ENCODE data around the gene MGAT3.
"Not testable (repeated sequence)": the region's sequence is repeated elsewhere in the genome, so short reads cannot be mapped to it uniquely, and the experiment has no call there.

MGAT3 gene

GRCh38 chr22:39490966-39491680, 34.3 kb downstream of the MGAT3 start:
- no peak for DNase-seq (ENCODE audit: low read depth)

- DNase-seq (ENCODE audit: low read depth): no peak
Observed at GRCh38 chr22:39491696-39492095, 34.9 kb downstream of the MGAT3 start.

- DNase-seq (ENCODE audit: low read depth): no peak
Observed at GRCh38 chr22:39492186-39492585, 35.4 kb downstream of the MGAT3 start.

GRCh38 chr22:39493759-39494158, 36.9 kb downstream of the MGAT3 start:
- DNase-seq (ENCODE audit: low read depth): no peak

GRCh38 chr22:39494471-39495120, 37.8 kb downstream of the MGAT3 start:
- DNase-seq (ENCODE audit: low read depth): no peak

GRCh38 chr22:39496131-39496838, 39.5 kb downstream of the MGAT3 start:
- peak; percentile 49 for DNase-seq (ENCODE audit: low read depth)

- DNase-seq (ENCODE audit: low read depth): no peak
Observed at GRCh38 chr22:39497429-39497828, 40.6 kb downstream of the MGAT3 start.

- DNase-seq (ENCODE audit: low read depth): no peak
Observed at GRCh38 chr22:39498368-39498767, 41.6 kb downstream of the MGAT3 start.

GRCh38 chr22:39498802-39499201, 42.0 kb downstream of the MGAT3 start:
- DNase-seq (ENCODE audit: low read depth): no peak

- no peak for DNase-seq (ENCODE audit: low read depth)
Observed at GRCh38 chr22:39500101-39500500, 43.3 kb downstream of the MGAT3 start.

- no peak for DNase-seq (ENCODE audit: low read depth)
Observed at GRCh38 chr22:39501644-39502108, 44.9 kb downstream of the MGAT3 start.

- peak; percentile 89 for DNase-seq (ENCODE audit: low read depth)
Observed at GRCh38 chr22:39502109-39502788, 45.4 kb downstream of the MGAT3 start, which contains the start of gene MIEF1. MIEF1 (plus strand) TSS chr22:39502290; CDS start chr22:39511295, 9,005 bp downstream.

- DNase-seq (ENCODE audit: low read depth): no peak
Observed at GRCh38 chr22:39502789-39503409, 46.1 kb downstream of the MGAT3 start.

- no peak for DNase-seq (ENCODE audit: low read depth)
Observed at GRCh38 chr22:39503630-39504029, 46.8 kb downstream of the MGAT3 start.

- no peak for DNase-seq (ENCODE audit: low read depth)
Observed at GRCh38 chr22:39504071-39504470, 47.3 kb downstream of the MGAT3 start.

- DNase-seq (ENCODE audit: low read depth): not testable (repeated sequence)
Observed at GRCh38 chr22:39507021-39507420, 50.2 kb downstream of the MGAT3 start.

- no peak for DNase-seq (ENCODE audit: low read depth)
Observed at GRCh38 chr22:39508393-39508792, 51.6 kb downstream of the MGAT3 start.

GRCh38 chr22:39510529-39511149, 53.8 kb downstream of the MGAT3 start:
- DNase-seq (ENCODE audit: low read depth): no peak

GRCh38 chr22:39511226-39511625, 54.4 kb downstream of the MGAT3 start:
- DNase-seq (ENCODE audit: low read depth): no peak

- DNase-seq (ENCODE audit: low read depth): no peak
Observed at GRCh38 chr22:39512026-39512425, 55.2 kb downstream of the MGAT3 start.

- DNase-seq (ENCODE audit: low read depth): no peak
Observed at GRCh38 chr22:39513791-39514190, 57.0 kb downstream of the MGAT3 start.

All from activated T-cell treated with anti-CD3 and anti-CD28 coated beads for 24 hours (primary cell).